DOHH2 (cell line): Measurements from ENCODE around the gene TGFBR3.
"Not testable (repeated sequence)": the region's sequence is repeated elsewhere in the genome, so short reads cannot be mapped to it uniquely, and the experiment has no call there.

Experiments
- H3F3A ChIP-seq: fragments of 200-600 bp; sonication (generic), shearing (Covaris generic); 2 replicates; pipeline ENCODE4 v1.6.0; 2016; ENCODE audit warnings: antibody characterized with exemption, mild to moderate bottlenecking; ENCODE audit not compliant: control insufficient read depth, insufficient read depth
- H3K27ac ChIP-seq: fragments of 200-600 bp; sonication (generic); 2 replicates; pipeline ENCODE4 v1.5.1; 2014; ENCODE audit warnings: low read depth, mild to moderate bottlenecking, low read length, moderate library complexity
- H3K27me3 ChIP-seq: fragments of 200-600 bp; sonication (generic); 2 replicates; pipeline ENCODE4 v1.6.1; 2014; ENCODE audit warnings: mild to moderate bottlenecking, low read length, mixed read lengths; ENCODE audit not compliant: control insufficient read depth
- H3K36me3 ChIP-seq: fragments of 200-600 bp; sonication (generic); 2 replicates; pipeline ENCODE4 v1.6.1; 2014; ENCODE audit warnings: mild to moderate bottlenecking, low read length, moderate library complexity, mixed read lengths; ENCODE audit not compliant: control insufficient read depth
- H3K4me1 ChIP-seq: fragments of 200-600 bp; sonication (generic); 2 replicates; pipeline ENCODE4 v1.6.1; 2014; ENCODE audit warnings: mild to moderate bottlenecking, low read length, mixed read lengths; ENCODE audit not compliant: control insufficient read depth
- H3K4me2 ChIP-seq: fragments of 200-600 bp; sonication (generic); 2 replicates; pipeline ENCODE4 v1.6.0; 2014; ENCODE audit warnings: mild to moderate bottlenecking, low read length, moderate library complexity
- H3K4me3 ChIP-seq: fragments of 200-600 bp; sonication (generic); 2 replicates; pipeline ENCODE4 v1.5.1; 2014; ENCODE audit warnings: mild to moderate bottlenecking, low read length, mixed read lengths
- H3K79me2 ChIP-seq: fragments of 200-600 bp; sonication (generic); 2 replicates; pipeline ENCODE4 v1.6.1; 2014; ENCODE audit warnings: mild to moderate bottlenecking, low read length, mixed read lengths; ENCODE audit not compliant: control insufficient read depth
- H3K9me2 ChIP-seq: fragments of 200-600 bp; sonication (generic); replicated peaks from 2 replicates; pipeline ENCODE4 v1.6.1; 2014; ENCODE audit warnings: mild to moderate bottlenecking, low read length, mixed read lengths; ENCODE audit not compliant: control insufficient read depth
- H3K9me3 ChIP-seq: fragments of 200-600 bp; sonication (generic); 2 replicates; pipeline ENCODE4 v1.6.1; 2014; ENCODE audit warnings: antibody characterized with exemption, low read length, mixed read lengths; ENCODE audit not compliant: control insufficient read depth, insufficient read depth
- H4K20me1 ChIP-seq: fragments of 200-600 bp; sonication (generic); 2 replicates; pipeline ENCODE4 v1.6.0; 2014; ENCODE audit warnings: low read depth, mild to moderate bottlenecking, antibody characterized with exemption, low read length, moderate library complexity; ENCODE audit not compliant: control insufficient read depth, insufficient read depth
- CTCF ChIP-seq: fragments of 200-600 bp; sonication (generic); IDR thresholded peaks from one replicate; pipeline ENCODE4 v1.5.1; 2014; ENCODE audit warnings: antibody characterized with exemption, mild to moderate bottlenecking, low read depth, low read length; ENCODE audit not compliant: poor library complexity, severe bottlenecking
- EZH2phosphoT487 ChIP-seq: fragments of 200-600 bp; sonication (generic); IDR thresholded peaks from 2 replicates; pipeline ENCODE4 v1.6.1; 2017; ENCODE audit warnings: borderline replicate concordance, mild to moderate bottlenecking, antibody characterized with exemption, low read length, moderate library complexity, mixed read lengths

Gene TGFBR3

GRCh38 chr1:91672601-91673161 is 213.3 kb downstream of the TGFBR3 start:
- Histone ChIP-seq H3K9me3 (no peaks in the 10 kb centered on the region), H3K4me1 (no peaks in the 10 kb centered on the region), H3K27ac (no peak overlapping the region), H3F3A (no peaks in the 10 kb centered on the region), H3K27me3 (no peaks in the 10 kb centered on the region), H3K9me2 (no peaks in the 10 kb centered on the region), H3K4me2 (no peak overlapping the region), H3K4me3 (no peak overlapping the region), H3K79me2 (no peaks in the 10 kb centered on the region), H3K36me3 (no peaks in the 10 kb centered on the region), H4K20me1 (no peaks in the 10 kb centered on the region)
- no peak for TF ChIP-seq EZH2phosphoT487
- TF ChIP-seq CTCF: no peak

GRCh38 chr1:91670781-91671180 is 215.2 kb downstream of the TGFBR3 start:
- Histone ChIP-seq H3K36me3 (no peaks in the 10 kb centered on the region), H3K4me2 (no peak overlapping the region), H3K9me2 (no peaks in the 10 kb centered on the region), H3K27ac (no peak overlapping the region), H3K27me3 (no peaks in the 10 kb centered on the region), H3K79me2 (no peaks in the 10 kb centered on the region), H3K4me1 (no peaks in the 10 kb centered on the region), H3F3A (no peaks in the 10 kb centered on the region), H3K9me3 (no peaks in the 10 kb centered on the region), H3K4me3 (no peak overlapping the region), H4K20me1 (no peaks in the 10 kb centered on the region)
- no peak for TF ChIP-seq EZH2phosphoT487
- TF ChIP-seq CTCF: no peak

- Histone ChIP-seq H3K9me2 (no peaks in the 10 kb centered on the region), H3K36me3 (no peaks in the 10 kb centered on the region), H3F3A (no peaks in the 10 kb centered on the region), H4K20me1 (no peaks in the 10 kb centered on the region), H3K4me3 (no peak overlapping the region), H3K27ac (no peak overlapping the region), H3K79me2 (no peaks in the 10 kb centered on the region), H3K9me3 (no peaks in the 10 kb centered on the region), H3K4me1 (no peaks in the 10 kb centered on the region), H3K27me3 (no peaks in the 10 kb centered on the region), H3K4me2 (no peak overlapping the region)
- no peak for TF ChIP-seq EZH2phosphoT487
- TF ChIP-seq CTCF: no peak
Measured at GRCh38 chr1:91669584-91670350, 216.2 kb downstream of the TGFBR3 start.

- H3K9me2 ChIP-seq, H3K27me3 ChIP-seq, H3K4me2 ChIP-seq, H3K79me2 ChIP-seq, H3K36me3 ChIP-seq, H3K27ac ChIP-seq, H3K4me1 ChIP-seq, H4K20me1 ChIP-seq, H3K4me3 ChIP-seq, H3F3A ChIP-seq, H3K9me3 ChIP-seq: not testable (repeated sequence)
Measured at GRCh38 chr1:91666651-91667050, 219.3 kb downstream of the TGFBR3 start.
